Spinal cord (tissue), 10 donors: ENCODE measurements around the gene ZC3H13. TPM values are rescaled to one million over a fixed set of nuclear protein-coding genes. Genes with fewer than 3 reads are reported as not detected.

Experiments
- DNase-seq, 6 donors: peaks; one replicate each; pipeline versions ENCODE4 v3.0.0 to v3.0.0-alpha.2; 2013 to 2015; ENCODE audit warnings: low spot score in 6 of 6, low read depth in 4 of 6
- H3K27ac ChIP-seq: one replicate; pipeline ENCODE4 v1.5.1; 2013; ENCODE audit warnings: low read depth, low read length, control low read depth
- H3K27me3 ChIP-seq: one replicate; pipeline ENCODE4 v1.6.1; 2013; ENCODE audit warnings: low read length; ENCODE audit not compliant: control insufficient read depth, insufficient read depth
- H3K36me3 ChIP-seq: one replicate; pipeline ENCODE4 v1.6.1; 2013; ENCODE audit warnings: low read length; ENCODE audit not compliant: control insufficient read depth, insufficient read depth
- H3K4me1 ChIP-seq: one replicate; pipeline ENCODE4 v1.6.1; 2013; ENCODE audit warnings: low read length; ENCODE audit not compliant: control insufficient read depth, insufficient read depth
- H3K4me3 ChIP-seq: one replicate; pipeline ENCODE4 v1.5.1; 2013; ENCODE audit warnings: low read depth, low read length, control low read depth
- H3K9me3 ChIP-seq: one replicate; pipeline ENCODE4 v1.6.1; 2013; ENCODE audit warnings: low read length; ENCODE audit not compliant: control insufficient read depth, insufficient read depth
- WGBS: methylation state at CpG from one replicate; pipeline ENCODE4 v1.1.5; 2013; ENCODE audit warnings: missing lambda C conversion rate; ENCODE audit not compliant: insufficient coverage; 5-methylcytosine and 5-hydroxymethylcytosine counted together
- polyA plus RNA-seq, 2 donors: library from polyadenylated mRNA; unstranded; fragments of 120-200 nt; gene quantifications; one replicate each; pipeline ENCODE4 v1.2.1, GENCODE V29; 2013; ENCODE audit not compliant: insufficient read length in 2 of 2
- total RNA-seq, 2 donors: library from RNA; depleted of rRNA in 1 of 2; stranded (reverse); fragments of 120-200 nt in 1 of 2; fragments of >200 nt in 1 of 2; gene quantifications; one replicate each; pipeline versions ENCODE4 v1.2.3 to v1.2.4, GENCODE V29; 2013 to 2014
- donor health status: healthy.

ZC3H13 gene
- total and polyA plus RNA-seq, 4 donors, result 33.5 to 50.5 (median 36.7) TPM

DNA sequence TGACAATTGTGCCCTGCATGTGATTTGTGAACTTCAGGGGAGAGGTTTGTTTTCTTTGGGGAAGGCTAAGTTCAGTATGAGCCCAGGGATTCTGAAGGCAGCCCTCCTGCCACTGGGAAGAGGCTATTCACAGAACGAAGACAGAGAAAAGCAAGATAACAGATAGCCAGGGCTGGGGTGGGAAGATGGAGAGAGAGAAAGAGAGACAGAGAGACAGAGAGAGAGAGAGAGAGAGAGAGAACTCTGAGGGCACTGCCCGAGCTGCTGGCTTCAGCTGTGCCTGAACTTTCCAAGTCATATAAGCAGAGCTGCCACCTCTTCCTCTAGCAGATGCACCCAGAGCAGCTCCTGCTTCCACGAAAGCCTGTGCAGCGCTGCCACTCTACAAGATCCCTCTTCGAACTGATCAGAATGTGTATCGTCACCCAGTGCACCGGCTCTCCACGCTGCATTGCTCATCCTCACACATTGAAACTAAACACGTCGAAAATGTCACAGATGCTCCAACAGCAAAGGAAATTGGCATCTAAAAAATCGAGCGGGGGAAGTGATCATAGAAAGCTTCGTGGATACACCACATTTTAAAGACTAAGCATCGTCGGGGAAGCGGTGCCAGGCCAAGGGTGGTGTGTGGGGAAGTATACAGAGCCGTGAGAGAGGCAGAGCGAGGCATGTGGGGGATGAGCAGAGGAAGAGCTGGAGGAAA is 119.2 kb downstream of the ZC3H13 start:
- no peaks in the 10 kb centered on the region for H3K4me1 ChIP-seq
- H3K27ac ChIP-seq, result no peak overlapping the region
- H3K9me3 ChIP-seq, result no peaks in the 10 kb centered on the region
- WGBS, result 76% methylated on average over 18 of the region's 18 CpGs
- H3K4me3 ChIP-seq, result no peak overlapping the region
- no peaks in the 10 kb centered on the region for H3K36me3 ChIP-seq
- DNase-seq, result peak in 2 of 6 donors; percentile 39 to 81
- no peaks in the 10 kb centered on the region for H3K27me3 ChIP-seq

DNA sequence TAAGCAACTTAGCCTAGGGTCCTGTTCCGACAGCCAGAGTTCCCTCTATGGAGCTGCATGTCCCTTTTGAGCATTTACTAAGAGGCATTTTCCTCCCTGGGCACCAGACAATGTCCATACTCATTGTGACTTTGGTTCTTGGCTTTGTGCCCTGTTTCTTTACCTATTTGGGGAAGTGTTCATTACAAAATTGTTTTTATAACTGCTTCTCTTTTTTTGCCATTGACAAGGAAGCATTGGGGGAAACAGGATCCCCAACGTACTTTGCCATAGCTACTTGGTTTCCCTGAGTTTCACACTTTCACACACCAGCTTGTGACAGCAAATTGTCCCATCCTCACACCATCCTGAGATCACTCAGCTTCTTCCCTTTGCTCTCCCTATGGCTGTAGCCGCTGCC is 119.9 kb downstream of the ZC3H13 start:
- Histone ChIP-seq H3K4me3 (no peak overlapping the region), H3K9me3 (no peaks in the 10 kb centered on the region), H3K36me3 (no peaks in the 10 kb centered on the region), H3K4me1 (no peaks in the 10 kb centered on the region), H3K27ac (no peak overlapping the region), H3K27me3 (no peaks in the 10 kb centered on the region)
- WGBS, result 87% methylated on average over 2 of the region's 3 CpGs
- no peak for DNase-seq

DNA sequence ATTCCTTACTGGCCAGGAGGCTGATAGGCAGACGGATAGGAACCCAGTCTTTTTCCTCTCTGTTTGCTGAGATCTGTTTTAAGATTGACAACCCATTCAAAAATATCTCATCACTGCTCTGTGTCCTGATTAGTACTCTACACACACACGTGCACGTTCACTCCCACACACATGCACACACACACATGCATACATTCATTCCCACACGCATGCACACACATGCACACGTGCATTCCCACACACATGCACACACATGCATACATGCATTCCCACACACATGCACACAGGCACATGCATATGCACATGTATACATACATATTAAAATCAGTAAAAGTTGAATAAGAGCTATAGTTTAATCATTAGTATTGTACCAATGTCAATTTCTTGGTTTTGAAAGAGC is 120.4 kb downstream of the ZC3H13 start:
- H3K4me3 ChIP-seq, result no peak overlapping the region
- WGBS, result 61% methylated on average over 4 of the region's 5 CpGs
- H3K27me3 ChIP-seq, result no peaks in the 10 kb centered on the region
- no peaks in the 10 kb centered on the region for H3K4me1 ChIP-seq
- H3K9me3 ChIP-seq, result no peaks in the 10 kb centered on the region
- H3K27ac ChIP-seq, result no peak overlapping the region
- no peaks in the 10 kb centered on the region for H3K36me3 ChIP-seq
- no peak for DNase-seq

DNA sequence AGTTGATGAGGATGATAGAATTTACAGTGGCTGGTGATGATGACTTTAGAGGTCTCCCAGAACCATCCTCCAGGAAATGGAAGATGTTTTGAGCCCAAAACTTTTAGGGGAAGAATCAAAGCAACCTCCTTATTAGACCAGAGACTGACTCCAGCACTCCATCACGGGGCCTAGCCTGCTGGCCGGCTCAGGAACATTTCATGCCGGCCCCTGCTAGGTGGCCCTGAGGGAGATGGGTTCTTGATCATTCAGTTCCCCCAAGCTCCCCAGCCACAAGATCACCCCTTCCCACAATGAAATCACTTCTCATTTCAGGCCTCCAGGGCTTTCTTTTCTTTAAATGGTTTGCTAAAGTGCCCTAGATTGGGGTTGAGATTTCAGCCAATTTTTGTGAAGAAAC is 121.3 kb downstream of the ZC3H13 start:
- no peak for DNase-seq
- H3K9me3 ChIP-seq, result no peaks in the 10 kb centered on the region
- WGBS, result no CpG with 5 or more reads among the region's 3 CpGs
- H3K27ac ChIP-seq, result no peak overlapping the region
- no peak overlapping the region for H3K4me3 ChIP-seq
- no peaks in the 10 kb centered on the region for H3K27me3 ChIP-seq
- H3K4me1 ChIP-seq, result no peaks in the 10 kb centered on the region
- H3K36me3 ChIP-seq, result no peaks in the 10 kb centered on the region

DNA sequence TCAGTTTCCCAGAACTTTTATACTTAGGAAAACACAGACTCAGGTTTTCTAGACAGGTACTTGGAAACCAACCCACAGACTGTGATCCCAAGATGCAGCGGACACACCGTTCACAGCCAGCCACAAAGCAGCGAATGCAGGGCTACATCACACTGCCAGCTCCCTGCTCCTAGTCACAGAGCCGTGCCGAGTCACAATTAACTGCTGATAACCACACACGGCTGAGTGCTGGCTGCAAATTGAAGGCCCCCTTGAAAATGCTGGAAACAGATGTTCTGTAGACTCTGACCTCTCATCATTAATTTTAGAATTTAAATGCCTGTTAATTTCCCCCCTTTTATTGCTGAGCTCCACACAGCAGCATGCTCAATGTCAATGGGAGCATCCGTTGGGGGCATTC is 122.4 kb downstream of the ZC3H13 start:
- 79% methylated on average over 7 of the region's 7 CpGs for WGBS
- no peaks in the 10 kb centered on the region for H3K9me3 ChIP-seq
- no peak overlapping the region for H3K4me3 ChIP-seq
- H3K27me3 ChIP-seq, result no peaks in the 10 kb centered on the region
- H3K36me3 ChIP-seq, result no peaks in the 10 kb centered on the region
- DNase-seq, result peak in 1 of 6 donors; percentile 61
- no peak overlapping the region for H3K27ac ChIP-seq
- H3K4me1 ChIP-seq, result no peaks in the 10 kb centered on the region

DNA sequence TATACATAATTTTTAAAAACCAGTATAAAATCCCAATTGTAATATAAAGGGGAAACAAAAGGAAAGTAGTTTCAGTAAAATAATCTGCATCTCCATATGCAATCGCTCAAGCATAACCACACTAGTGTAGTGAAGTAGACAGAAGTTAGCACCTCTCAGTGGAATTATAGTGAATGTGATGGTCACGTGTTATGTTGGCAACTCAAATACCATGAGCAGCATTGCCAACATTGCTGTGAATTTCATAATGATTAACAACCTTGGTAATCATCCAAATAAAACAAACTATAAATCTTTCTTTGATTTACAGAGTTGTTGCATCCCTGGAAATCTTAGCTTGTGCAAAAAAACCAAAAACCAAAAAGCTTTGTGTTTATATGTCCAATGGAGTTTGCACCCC is 123.7 kb downstream of the ZC3H13 start:
- Histone ChIP-seq H3K4me1 (no peaks in the 10 kb centered on the region), H3K27ac (no peak overlapping the region), H3K4me3 (no peak overlapping the region), H3K27me3 (no peaks in the 10 kb centered on the region), H3K9me3 (no peaks in the 10 kb centered on the region), H3K36me3 (no peaks in the 10 kb centered on the region)
- peak in 1 of 6 donors; percentile 71 for DNase-seq
- no CpG with 5 or more reads among the region's 2 CpGs for WGBS

DNA sequence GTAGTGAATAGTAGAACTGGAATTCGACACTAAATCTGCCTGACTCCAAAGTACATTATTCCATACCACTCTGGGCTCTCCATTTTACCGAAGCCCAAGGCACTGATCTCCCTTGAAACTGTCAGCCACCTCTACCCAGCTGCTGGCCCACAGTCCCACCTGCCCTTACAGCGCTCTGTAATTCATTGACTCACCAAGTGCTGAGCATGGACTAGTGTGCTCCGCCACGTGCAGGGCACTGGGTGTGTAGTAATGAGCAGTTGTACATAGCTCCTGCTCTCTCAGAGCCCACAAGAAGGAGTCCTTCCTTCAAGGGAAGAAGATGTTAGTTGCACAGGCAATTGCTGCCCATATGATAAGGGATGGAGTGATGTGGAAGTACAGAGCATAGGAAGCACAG is 124.4 kb downstream of the ZC3H13 start:
- no peak overlapping the region for H3K27ac ChIP-seq
- no peaks in the 10 kb centered on the region for H3K9me3 ChIP-seq
- H3K4me1 ChIP-seq, result no peaks in the 10 kb centered on the region
- DNase-seq, result no peak
- no peaks in the 10 kb centered on the region for H3K36me3 ChIP-seq
- no peaks in the 10 kb centered on the region for H3K27me3 ChIP-seq
- H3K4me3 ChIP-seq, result no peak overlapping the region
- WGBS, result 80% methylated on average over 2 of the region's 5 CpGs

DNA sequence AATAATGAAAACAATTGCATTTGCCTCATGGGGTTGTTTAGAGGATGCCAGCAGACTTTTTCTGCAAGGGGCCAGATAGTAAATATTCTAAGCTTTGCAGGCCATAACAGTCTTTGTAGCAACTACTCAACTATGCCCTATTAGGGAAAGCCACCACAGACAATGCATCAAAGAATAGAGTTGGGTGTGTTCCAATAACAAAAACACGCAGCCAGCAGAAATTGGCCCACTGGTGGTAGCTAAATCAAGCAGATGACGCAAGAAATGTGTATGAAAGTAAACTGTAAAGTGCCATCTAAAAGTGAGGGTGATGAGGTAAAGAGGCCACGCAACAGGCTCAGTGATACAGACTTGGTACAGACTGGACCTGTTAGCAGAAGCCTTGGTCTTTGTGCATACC is 125.8 kb downstream of the ZC3H13 start:
- H3K4me1 ChIP-seq, result no peaks in the 10 kb centered on the region
- H3K27ac ChIP-seq, result no peak overlapping the region
- H3K4me3 ChIP-seq, result no peak overlapping the region
- no peaks in the 10 kb centered on the region for H3K27me3 ChIP-seq
- no peaks in the 10 kb centered on the region for H3K9me3 ChIP-seq
- H3K36me3 ChIP-seq, result no peaks in the 10 kb centered on the region
- 78% methylated on average over 2 of the region's 3 CpGs for WGBS
- DNase-seq, result no peak

DNA sequence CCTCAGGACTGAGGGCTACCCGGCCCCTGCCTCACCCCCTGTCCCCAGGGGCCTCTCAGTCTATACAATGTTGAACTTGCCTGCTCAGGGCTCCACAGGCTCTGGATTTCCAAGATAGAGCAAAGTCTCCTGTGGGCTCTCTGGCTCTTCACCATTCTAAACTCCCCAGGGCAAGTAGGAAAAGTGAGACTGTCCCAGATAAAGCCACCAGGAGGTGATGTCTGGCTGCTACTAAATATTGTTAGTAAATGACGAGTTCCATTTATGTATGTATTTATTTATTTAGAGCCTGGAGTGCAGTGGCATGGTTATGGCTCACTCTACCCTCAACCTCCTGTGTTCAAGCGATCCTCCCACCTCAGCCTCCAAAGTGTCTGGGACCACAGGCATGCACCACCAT is 127.4 kb downstream of the ZC3H13 start:
- no peaks in the 10 kb centered on the region for H3K9me3 ChIP-seq
- H3K27me3 ChIP-seq, result no peaks in the 10 kb centered on the region
- DNase-seq, result no peak
- H3K4me1 ChIP-seq, result no peaks in the 10 kb centered on the region
- no peak overlapping the region for H3K27ac ChIP-seq
- H3K36me3 ChIP-seq, result no peaks in the 10 kb centered on the region
- H3K4me3 ChIP-seq, result no peak overlapping the region
- WGBS, result 82% methylated on average over 1 of the region's 3 CpGs

DNA sequence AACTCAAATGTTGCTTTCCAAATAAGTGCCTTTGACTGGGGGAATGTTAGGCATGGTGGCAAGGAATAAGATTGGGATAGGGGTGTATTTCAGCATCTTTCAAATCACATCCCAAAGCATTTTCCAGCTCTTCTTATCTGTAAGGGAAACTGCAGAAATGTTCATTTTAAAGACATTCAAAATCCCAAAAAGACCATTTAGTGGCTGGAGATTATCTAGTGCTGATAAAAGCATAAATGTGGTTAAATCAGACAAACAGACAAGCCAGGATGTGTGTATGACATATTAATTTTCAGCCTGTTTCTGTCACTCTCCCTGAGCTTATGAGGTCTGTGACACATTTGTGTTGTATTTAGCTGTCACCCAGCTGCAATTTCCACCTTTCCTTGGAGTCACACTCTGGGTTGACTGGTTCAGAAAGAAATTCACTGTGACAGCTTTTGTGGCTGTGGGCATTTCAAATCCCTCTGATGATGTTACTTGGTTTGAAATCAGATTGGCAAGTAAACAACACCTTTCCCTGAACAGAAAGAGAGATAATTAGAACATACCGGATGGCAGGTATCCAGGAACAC is 131.3 kb downstream of the ZC3H13 start:
- no peak overlapping the region for H3K27ac ChIP-seq
- no peaks in the 10 kb centered on the region for H3K27me3 ChIP-seq
- DNase-seq, result peak in 1 of 6 donors; percentile 72
- H3K9me3 ChIP-seq, result no peaks in the 10 kb centered on the region
- no peak overlapping the region for H3K4me3 ChIP-seq
- H3K36me3 ChIP-seq, result no peaks in the 10 kb centered on the region
- WGBS, result no CpG with 5 or more reads among the region's 1 CpG
- no peaks in the 10 kb centered on the region for H3K4me1 ChIP-seq
